Measurements from ENCODE around the gene FRMD5. TPM values are rescaled to one million over a fixed set of nuclear protein-coding genes. Genes with fewer than 3 reads are reported as not detected.

The FRMD5 gene
- polyA plus RNA-seq, 4 donors, result 0.49 to 1.1 (median 0.81) TPM; not detected in 1

DNA sequence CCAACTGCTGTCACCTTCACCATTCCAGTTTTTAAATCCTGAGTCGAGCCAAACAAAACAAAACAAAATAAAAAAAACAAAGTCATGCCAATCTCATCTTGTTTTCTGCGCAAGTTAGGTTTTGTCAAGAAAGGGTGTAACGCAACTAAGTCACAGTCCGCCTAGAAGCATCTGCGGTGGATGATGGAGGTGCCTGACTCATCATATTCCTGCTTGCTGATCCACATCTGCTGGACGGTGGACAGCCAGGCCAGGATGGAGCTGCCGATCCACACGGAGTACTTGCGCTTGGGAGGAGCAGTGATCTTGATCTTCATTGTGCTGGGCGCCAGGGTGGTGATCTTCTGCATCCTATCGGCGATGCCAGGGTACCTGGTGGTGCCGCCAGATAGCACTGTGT is 206.2 kb downstream of the FRMD5 start:
- no peak for DNase-seq
- WGBS, 3 donors, result 96% methylated on average over 13 of the region's 13 CpGs
- no peak overlapping the region for H3K4me3 ChIP-seq (ENCODE audit: low read depth in 1 of 3, low read length in 3 of 3)
- FAIRE-seq, result no peak
- H3K4me1 ChIP-seq (ENCODE audit: control insufficient read depth in 3 of 3, insufficient read depth in 2 of 3, low read depth in 1 of 3, low read length in 2 of 3), result no peaks in the 10 kb centered on the region
- no peaks in the 10 kb centered on the region for H3K27me3 ChIP-seq (ENCODE audit: control insufficient read depth in 3 of 3, insufficient read depth in 3 of 3, low read length in 3 of 3)
- no peaks in the 10 kb centered on the region for H3K36me3 ChIP-seq (ENCODE audit: control insufficient read depth in 3 of 3, insufficient read depth in 2 of 3, low read depth in 1 of 3, low read length in 3 of 3)
- peaks cover 0 to 2% of the 10 kb centered on the region in 2 donors for H3K9me3 ChIP-seq (ENCODE audit: control insufficient read depth in 2 of 2, insufficient read depth in 1 of 2, low read depth in 1 of 2, low read length in 1 of 2)
- H3K27ac ChIP-seq (ENCODE audit: low read depth in 1 of 3, low read length in 2 of 3), result no peak overlapping the region

DNA sequence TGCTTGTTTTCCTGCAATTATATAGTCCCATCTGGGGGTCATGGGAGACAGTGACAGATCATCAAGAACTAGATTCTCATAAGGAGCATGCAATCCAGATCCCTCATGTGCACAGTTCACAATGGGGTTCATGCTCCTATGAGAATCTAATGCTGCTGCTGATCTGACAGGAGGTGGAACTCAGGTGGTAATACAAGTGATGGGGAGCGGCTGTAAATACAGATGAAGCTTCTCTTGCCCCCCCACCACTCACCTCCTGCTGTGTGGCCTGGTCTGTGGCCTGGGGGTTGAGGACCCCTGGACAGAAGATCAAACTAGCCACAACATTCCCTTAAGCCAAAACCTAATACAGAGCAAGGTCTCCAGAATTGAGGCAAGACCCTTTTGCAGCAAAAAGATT is 207.1 kb downstream of the FRMD5 start:
- peaks cover 0 to 2% of the 10 kb centered on the region in 2 donors for H3K9me3 ChIP-seq (ENCODE audit: control insufficient read depth in 2 of 2, insufficient read depth in 1 of 2, low read depth in 1 of 2, low read length in 1 of 2)
- DNase-seq (no peak), FAIRE-seq (no peak)
- H3K27ac ChIP-seq (ENCODE audit: low read depth in 1 of 3, low read length in 2 of 3), result no peak overlapping the region
- H3K27me3 ChIP-seq (ENCODE audit: control insufficient read depth in 3 of 3, insufficient read depth in 3 of 3, low read length in 3 of 3), result no peaks in the 10 kb centered on the region
- no peaks in the 10 kb centered on the region for H3K36me3 ChIP-seq (ENCODE audit: control insufficient read depth in 3 of 3, insufficient read depth in 2 of 3, low read depth in 1 of 3, low read length in 3 of 3)
- no peak overlapping the region for H3K4me3 ChIP-seq (ENCODE audit: low read depth in 1 of 3, low read length in 3 of 3)
- H3K4me1 ChIP-seq (ENCODE audit: control insufficient read depth in 3 of 3, insufficient read depth in 2 of 3, low read depth in 1 of 3, low read length in 2 of 3), result no peaks in the 10 kb centered on the region
- 78 to 92% (median 90%) methylated on average over 1 of the region's 1 CpG for WGBS, 3 donors

DNA sequence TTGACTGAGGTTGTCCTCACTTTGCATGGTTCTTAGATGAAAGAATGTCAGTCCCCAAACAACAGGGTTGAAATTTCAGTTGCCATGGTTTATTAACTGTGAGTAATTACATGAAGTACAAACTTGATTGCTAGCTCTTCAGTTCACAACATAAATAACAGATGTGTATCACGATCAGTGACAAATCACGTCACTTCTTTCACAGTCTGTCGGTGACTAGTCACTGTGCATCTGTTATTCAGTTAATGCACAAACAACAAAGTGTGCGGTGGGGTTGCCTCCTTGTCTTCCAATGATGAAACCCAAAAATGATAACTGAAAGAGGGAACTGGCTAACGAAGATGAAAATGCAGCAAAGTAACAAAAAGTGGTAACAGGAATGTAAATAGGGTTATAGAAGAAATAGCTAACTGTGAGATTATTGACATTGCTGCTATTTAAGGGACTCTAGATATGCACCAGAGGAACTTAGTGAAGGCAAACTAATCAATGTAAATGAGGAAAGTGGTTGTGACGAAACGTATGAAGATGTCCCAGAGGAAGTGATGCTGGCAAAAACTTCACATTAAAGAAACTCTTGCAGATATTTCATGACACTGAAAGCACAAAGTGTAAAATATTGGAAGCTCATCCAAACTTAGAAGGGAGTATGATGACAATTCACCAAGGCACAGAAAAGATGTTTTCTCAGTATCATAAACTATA is 208.9 kb downstream of the FRMD5 start:
- Histone ChIP-seq H3K4me1 (ENCODE audit: control insufficient read depth in 3 of 3, insufficient read depth in 2 of 3, low read depth in 1 of 3, low read length in 2 of 3) (no peaks in the 10 kb centered on the region), H3K9me3 (ENCODE audit: control insufficient read depth in 2 of 2, insufficient read depth in 1 of 2, low read depth in 1 of 2, low read length in 1 of 2) (peaks cover 0 to 2% of the 10 kb centered on the region in 2 donors), H3K27ac (ENCODE audit: low read depth in 1 of 3, low read length in 2 of 3) (no peak overlapping the region), H3K27me3 (ENCODE audit: control insufficient read depth in 3 of 3, insufficient read depth in 3 of 3, low read length in 3 of 3) (no peaks in the 10 kb centered on the region), H3K4me3 (ENCODE audit: low read depth in 1 of 3, low read length in 3 of 3) (no peak overlapping the region), H3K36me3 (ENCODE audit: control insufficient read depth in 3 of 3, insufficient read depth in 2 of 3, low read depth in 1 of 3, low read length in 3 of 3) (no peaks in the 10 kb centered on the region)
- FAIRE-seq (no peak), DNase-seq (no peak)
- 64 to 75% (median 70%) methylated on average over 7 of the region's 7 CpGs for WGBS, 3 donors

DNA sequence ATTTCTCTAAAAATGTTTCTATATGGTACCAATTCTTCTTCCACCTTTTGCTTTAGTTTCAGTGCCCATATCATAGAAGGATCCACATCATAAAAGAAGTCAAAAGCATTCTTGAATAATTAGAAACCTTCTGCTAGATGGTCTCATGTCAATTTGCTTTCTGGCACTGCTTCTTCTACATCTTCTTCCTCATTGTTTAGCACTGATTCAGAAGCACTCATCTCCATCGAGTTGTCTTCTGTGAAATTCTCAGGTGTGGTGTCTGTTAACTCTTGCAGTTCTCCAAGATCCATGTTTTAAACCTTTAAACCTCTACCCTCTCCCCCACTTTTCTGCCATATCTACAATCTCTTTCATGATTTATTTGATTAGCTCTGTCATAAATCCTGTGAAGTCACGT is 213.5 kb downstream of the FRMD5 start:
- WGBS, 3 donors, result 22 to 51% (median 26%) methylated on average over 2 of the region's 2 CpGs
- FAIRE-seq, result no peak
- H3K36me3 ChIP-seq (ENCODE audit: control insufficient read depth in 3 of 3, insufficient read depth in 2 of 3, low read depth in 1 of 3, low read length in 3 of 3), result no peaks in the 10 kb centered on the region

DNA sequence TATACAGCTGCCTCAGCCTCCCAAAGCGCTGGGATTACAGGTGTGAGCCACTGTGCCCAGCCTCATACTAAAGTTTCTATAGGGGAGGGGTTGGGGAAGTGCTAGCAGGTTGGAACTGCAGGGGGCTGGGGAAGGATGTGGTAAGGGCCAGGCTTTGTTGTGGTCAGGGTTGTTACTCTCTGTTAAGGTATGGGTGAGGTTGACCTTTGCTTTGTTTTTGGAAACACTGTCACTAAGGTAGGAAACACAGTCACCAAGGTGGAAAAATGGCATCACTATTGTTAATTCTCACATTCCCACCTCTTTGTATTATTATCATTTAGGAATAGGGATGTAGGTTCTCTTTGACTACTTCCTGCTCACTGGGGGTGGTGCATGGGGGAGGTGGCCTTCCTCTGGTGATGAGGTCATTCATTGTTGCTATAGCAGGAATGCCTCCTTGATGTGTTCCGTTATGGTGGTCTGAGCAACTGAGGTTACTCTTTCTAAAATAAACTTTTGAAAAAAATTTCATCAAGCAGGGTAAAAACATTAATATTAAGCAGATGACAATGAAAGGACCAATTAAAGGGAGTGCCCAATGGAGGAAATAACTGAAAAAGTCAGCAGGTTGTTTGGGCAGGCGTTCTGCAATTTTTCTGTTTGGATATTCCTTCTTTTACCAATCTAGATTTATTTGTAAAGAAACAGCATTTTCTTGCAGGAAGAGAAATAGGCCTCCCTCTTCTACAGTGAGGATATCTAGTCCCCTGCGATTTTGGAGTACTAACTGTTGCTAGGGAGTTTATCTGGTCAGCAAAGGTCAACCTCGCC is 217.8 kb downstream of the FRMD5 start:
- no peaks in the 10 kb centered on the region for H3K4me1 ChIP-seq (ENCODE audit: control insufficient read depth in 3 of 3, insufficient read depth in 2 of 3, low read depth in 1 of 3, low read length in 2 of 3)
- H3K27ac ChIP-seq (ENCODE audit: low read depth in 1 of 3, low read length in 2 of 3), result no peak overlapping the region
- DNase-seq (peak in 1 of 2 donors; percentile 8), FAIRE-seq (no peak)
- no peak overlapping the region for H3K4me3 ChIP-seq (ENCODE audit: low read depth in 1 of 3, low read length in 3 of 3)
- H3K27me3 ChIP-seq (ENCODE audit: control insufficient read depth in 3 of 3, insufficient read depth in 3 of 3, low read length in 3 of 3), result peaks cover 0 to 3% (median 0%) of the 10 kb centered on the region in 3 donors
- H3K36me3 ChIP-seq (ENCODE audit: control insufficient read depth in 3 of 3, insufficient read depth in 2 of 3, low read depth in 1 of 3, low read length in 3 of 3), result no peaks in the 10 kb centered on the region
- WGBS, 3 donors, result 77 to 79% (median 79%) methylated on average over 5 of the region's 5 CpGs
- H3K9me3 ChIP-seq (ENCODE audit: control insufficient read depth in 2 of 2, insufficient read depth in 1 of 2, low read depth in 1 of 2, low read length in 1 of 2), result no peaks in the 10 kb centered on the region

More for the DNA sequence above, 213.5 kb downstream of the FRMD5 start:
- Histone ChIP-seq H3K4me3 (ENCODE audit: low read depth in 1 of 3, low read length in 3 of 3) (no peak overlapping the region), H3K27ac (ENCODE audit: low read depth in 1 of 3, low read length in 2 of 3) (no peak overlapping the region), H3K4me1 (ENCODE audit: control insufficient read depth in 3 of 3, insufficient read depth in 2 of 3, low read depth in 1 of 3, low read length in 2 of 3) (no peaks in the 10 kb centered on the region), H3K9me3 (ENCODE audit: control insufficient read depth in 2 of 2, insufficient read depth in 1 of 2, low read depth in 1 of 2, low read length in 1 of 2) (no peaks in the 10 kb centered on the region), H3K27me3 (ENCODE audit: control insufficient read depth in 3 of 3, insufficient read depth in 3 of 3, low read length in 3 of 3) (peaks cover 0 to 3% (median 0%) of the 10 kb centered on the region in 3 donors)
- no peak for DNase-seq

DNA sequence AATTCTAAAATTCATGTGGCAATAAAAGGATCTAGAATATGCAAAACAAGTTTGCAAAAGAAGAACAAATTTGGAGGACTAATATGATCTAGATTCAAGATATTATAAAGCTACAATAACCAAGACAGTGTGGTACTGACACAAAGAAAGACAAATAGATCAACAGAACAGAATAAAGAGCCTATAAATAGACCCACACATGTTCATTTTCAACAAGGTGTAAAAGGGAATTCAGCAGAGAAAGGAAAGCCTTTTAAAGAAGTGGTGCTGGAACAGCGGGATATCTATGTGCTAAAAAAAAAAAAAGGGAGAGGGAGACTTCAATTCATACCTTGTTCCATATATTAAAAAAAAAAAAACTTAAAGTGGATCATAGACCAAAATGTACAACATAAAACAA is 219.3 kb downstream of the FRMD5 start:
- H3K36me3 ChIP-seq (ENCODE audit: control insufficient read depth in 3 of 3, insufficient read depth in 2 of 3, low read depth in 1 of 3, low read length in 3 of 3), result no peaks in the 10 kb centered on the region
- no peaks in the 10 kb centered on the region for H3K9me3 ChIP-seq (ENCODE audit: control insufficient read depth in 2 of 2, insufficient read depth in 1 of 2, low read depth in 1 of 2, low read length in 1 of 2)
- no peaks in the 10 kb centered on the region for H3K27me3 ChIP-seq (ENCODE audit: control insufficient read depth in 3 of 3, insufficient read depth in 3 of 3, low read length in 3 of 3)
- no peak overlapping the region for H3K4me3 ChIP-seq (ENCODE audit: low read depth in 1 of 3, low read length in 3 of 3)
- WGBS, 3 donors, result 83 to 100% (median 95%) methylated on average over 1 of the region's 1 CpG
- no peak for DNase-seq
- FAIRE-seq, result no peak
- H3K4me1 ChIP-seq (ENCODE audit: control insufficient read depth in 3 of 3, insufficient read depth in 2 of 3, low read depth in 1 of 3, low read length in 2 of 3), result no peaks in the 10 kb centered on the region
- no peak overlapping the region for H3K27ac ChIP-seq (ENCODE audit: low read depth in 1 of 3, low read length in 2 of 3)

DNA sequence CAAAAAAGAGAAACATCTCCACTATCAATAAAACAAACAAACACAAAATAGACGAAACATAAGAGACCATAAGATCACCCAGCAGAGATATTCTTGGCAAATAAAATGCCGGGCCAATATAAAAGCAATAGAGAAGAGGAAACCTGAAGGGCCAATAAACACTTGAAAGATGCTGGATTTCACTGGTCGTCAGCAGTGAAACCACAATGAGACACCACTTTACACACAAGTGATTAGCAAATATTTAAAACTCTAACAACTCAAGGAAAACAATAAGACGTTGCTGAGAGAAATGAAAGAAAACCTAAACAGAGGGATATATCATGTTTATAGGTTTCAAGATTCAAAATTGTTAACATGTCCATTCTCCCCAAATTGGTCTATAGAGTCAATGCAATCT is 219.7 kb downstream of the FRMD5 start:
- Histone ChIP-seq H3K36me3 (ENCODE audit: control insufficient read depth in 3 of 3, insufficient read depth in 2 of 3, low read depth in 1 of 3, low read length in 3 of 3) (no peaks in the 10 kb centered on the region), H3K4me3 (ENCODE audit: low read depth in 1 of 3, low read length in 3 of 3) (no peak overlapping the region), H3K27ac (ENCODE audit: low read depth in 1 of 3, low read length in 2 of 3) (no peak overlapping the region), H3K27me3 (ENCODE audit: control insufficient read depth in 3 of 3, insufficient read depth in 3 of 3, low read length in 3 of 3) (no peaks in the 10 kb centered on the region), H3K9me3 (ENCODE audit: control insufficient read depth in 2 of 2, insufficient read depth in 1 of 2, low read depth in 1 of 2, low read length in 1 of 2) (no peaks in the 10 kb centered on the region), H3K4me1 (ENCODE audit: control insufficient read depth in 3 of 3, insufficient read depth in 2 of 3, low read depth in 1 of 3, low read length in 2 of 3) (no peaks in the 10 kb centered on the region)
- WGBS, 3 donors, result 48 to 63% (median 54%) methylated on average over 4 of the region's 4 CpGs
- DNase-seq (no peak), FAIRE-seq (no peak)

DNA sequence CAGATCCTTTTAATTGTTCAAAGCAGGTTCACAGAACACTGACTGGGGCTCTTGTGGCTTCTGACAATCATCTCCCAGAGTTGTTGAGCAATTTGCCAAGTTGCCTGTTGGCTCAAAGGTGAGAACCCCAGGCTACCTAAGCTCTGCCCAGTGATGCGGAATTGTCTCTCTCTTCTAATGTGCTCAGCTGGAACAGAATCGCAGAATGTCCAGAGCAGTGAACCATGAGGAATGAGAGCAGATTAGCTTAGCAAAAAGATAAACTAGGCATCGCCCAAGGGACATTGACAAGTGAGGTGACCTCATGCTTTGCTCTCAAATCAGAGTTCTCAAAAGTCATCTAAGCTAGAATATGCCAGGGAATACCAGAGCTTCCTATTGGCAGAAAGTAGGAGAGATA is 220.2 kb downstream of the FRMD5 start:
- H3K4me1 ChIP-seq (ENCODE audit: control insufficient read depth in 3 of 3, insufficient read depth in 2 of 3, low read depth in 1 of 3, low read length in 2 of 3), result no peaks in the 10 kb centered on the region
- no peak for DNase-seq
- no peak for FAIRE-seq
- H3K36me3 ChIP-seq (ENCODE audit: control insufficient read depth in 3 of 3, insufficient read depth in 2 of 3, low read depth in 1 of 3, low read length in 3 of 3), result no peaks in the 10 kb centered on the region
- no peaks in the 10 kb centered on the region for H3K27me3 ChIP-seq (ENCODE audit: control insufficient read depth in 3 of 3, insufficient read depth in 3 of 3, low read length in 3 of 3)
- no peaks in the 10 kb centered on the region for H3K9me3 ChIP-seq (ENCODE audit: control insufficient read depth in 2 of 2, insufficient read depth in 1 of 2, low read depth in 1 of 2, low read length in 1 of 2)
- H3K4me3 ChIP-seq (ENCODE audit: low read depth in 1 of 3, low read length in 3 of 3), result no peak overlapping the region
- H3K27ac ChIP-seq (ENCODE audit: low read depth in 1 of 3, low read length in 2 of 3), result no peak overlapping the region
- WGBS, 3 donors, result 72 to 83% (median 73%) methylated on average over 3 of the region's 3 CpGs

Data from small intestine (tissue), 7 donors.